Activated CD4-positive, alpha-beta T cell treated with anti-CD3 and anti-CD28 coated beads for 48 hours (primary cell): ENCODE results near the gene CES1.
"Not testable (repeated sequence)": the region's sequence is repeated elsewhere in the genome, so short reads cannot be mapped to it uniquely, and the experiment has no call there.

Experiments
- DNase-seq: peaks from one replicate; pipeline ENCODE4 v3.0.0-alpha.2; 2020

The CES1 gene

GRCh38 chr16:55829232-55829631 is 3.7 kb downstream of the CES1 start:
- DNase-seq: not testable (repeated sequence)

DNA sequence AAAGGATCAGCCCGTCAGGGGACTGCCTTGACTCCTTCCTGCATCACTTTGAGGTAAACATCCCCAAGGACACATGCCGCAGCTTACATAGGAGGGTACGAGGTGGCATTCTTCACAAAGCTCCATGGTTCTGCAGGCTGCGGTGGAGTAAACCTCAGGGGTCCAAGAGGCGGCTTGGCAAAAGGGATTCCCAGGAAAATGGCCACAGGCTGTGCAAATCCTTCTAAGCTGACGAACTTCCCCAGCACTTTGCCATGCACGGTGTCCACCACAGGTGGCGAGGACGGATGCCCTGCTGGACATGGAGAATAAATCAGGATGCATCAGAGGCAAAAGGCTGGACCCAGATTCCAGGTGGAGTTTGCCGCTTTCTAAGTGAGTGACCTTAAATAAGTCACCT is 4.2 kb downstream of the CES1 start:
- DNase-seq: no peak

DNA sequence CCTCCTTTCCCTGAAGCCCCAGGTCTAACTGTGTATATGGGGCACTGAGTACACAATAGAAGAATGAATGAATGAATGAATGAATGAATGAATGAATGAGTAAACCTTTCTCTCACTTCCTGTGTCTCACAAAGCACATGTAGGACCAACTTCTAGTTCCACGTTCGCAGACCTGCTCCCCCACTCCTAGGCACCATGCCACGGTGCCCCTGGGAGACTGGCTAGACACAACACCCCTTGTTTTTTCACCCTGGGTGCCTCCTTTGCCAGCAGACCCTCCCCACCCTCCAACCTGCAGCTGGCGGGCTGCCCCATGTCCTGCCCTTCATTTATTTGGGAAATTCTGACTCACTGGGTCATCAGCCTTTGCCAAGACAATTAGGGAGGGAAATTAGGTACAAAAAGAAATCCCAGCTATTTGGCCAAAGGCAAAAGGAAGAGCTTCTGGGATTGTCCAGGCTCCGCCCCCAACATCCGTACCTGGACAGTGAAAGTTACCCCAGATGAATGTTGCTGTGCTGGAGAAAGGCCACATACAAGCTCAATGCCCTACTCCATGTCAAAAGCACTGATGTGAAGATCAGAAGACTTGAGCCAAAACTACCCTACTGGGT is 7.7 kb downstream of the CES1 start:
- no peak for DNase-seq

GRCh38 chr16:55824473-55825000 is 8.4 kb downstream of the CES1 start:
- DNase-seq: no peak

DNA sequence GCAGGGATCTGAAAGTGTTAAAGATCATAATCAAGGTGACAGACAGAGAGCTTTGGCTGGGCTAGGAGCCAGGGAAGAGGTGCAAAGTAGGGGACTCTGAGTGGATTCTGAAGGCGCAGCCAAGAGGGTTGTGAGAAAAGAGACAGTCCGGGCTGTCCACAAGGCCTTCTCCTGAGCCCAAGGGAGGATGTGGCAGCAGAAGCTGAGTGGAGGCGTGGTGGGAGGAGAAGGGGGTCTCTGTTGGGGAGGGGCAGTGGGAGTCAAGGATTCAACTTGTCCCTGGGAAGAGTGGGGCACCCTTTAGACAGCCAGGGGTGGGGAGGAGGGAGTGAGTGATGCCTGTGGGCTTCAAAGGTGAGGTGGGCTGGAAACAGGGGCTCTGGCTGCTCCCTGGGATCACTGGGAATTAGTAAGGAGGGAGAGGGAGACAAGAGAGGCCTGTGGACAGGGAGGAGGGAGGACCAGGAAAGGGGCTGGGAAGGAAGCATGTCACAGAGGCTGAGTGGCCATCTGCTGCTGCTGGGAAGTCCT is 10.6 kb downstream of the CES1 start:
- no peak for DNase-seq

GRCh38 chr16:55821210-55821609 is 11.7 kb downstream of the CES1 start:
- no peak for DNase-seq

DNA sequence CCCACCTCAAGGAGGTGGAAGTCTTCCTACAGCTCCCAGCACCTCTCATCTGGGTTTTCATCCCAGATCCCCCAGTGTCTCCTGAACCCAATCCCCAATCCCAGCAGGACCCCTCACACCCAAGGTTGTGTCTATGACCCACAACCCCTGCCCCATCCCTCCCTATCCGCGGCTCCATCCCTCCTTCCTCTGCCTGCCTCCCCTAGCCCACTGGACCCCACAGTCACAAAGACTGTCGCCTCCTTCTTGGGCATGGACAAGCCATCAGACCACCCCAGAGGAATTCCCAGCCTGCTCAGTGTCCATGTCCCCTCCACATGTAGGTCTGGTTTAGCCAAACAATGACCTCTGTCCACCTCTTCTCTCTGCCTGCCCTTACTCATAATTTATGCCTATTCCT is 12.3 kb downstream of the CES1 start:
- no peak for DNase-seq

DNA sequence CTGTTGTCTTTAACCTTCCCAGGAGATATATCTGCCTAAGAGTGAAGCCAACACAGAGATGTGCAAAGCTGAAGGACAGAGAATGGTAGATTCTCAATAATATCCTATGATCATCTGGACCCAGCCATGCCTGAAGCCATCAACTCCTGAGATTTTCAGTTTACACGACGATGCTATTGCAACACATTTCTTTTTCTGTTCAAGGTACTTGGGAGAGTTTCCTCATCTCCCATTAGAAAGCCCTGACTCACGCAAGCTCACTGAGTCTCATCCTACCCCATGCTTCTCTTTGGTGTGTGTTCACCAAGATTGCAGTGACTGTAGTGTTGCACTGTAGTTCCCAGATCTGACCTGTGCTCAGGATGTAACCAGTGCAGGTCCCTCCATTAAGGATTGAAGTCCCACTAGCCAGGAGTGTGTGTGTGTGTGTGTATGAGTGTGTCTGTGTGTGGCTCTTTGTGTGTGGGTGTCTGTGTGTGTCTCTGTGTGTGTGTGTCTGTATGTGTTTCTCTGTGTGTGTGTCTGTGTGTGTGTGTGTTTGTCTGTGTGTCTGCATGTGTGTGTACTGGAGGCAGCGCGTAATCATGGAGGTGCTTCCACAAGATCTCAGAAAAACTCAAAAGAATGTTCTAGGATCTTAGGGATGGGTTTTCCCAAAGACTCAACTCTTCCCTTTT is 15.5 kb downstream of the CES1 start:
- DNase-seq: no peak

DNA sequence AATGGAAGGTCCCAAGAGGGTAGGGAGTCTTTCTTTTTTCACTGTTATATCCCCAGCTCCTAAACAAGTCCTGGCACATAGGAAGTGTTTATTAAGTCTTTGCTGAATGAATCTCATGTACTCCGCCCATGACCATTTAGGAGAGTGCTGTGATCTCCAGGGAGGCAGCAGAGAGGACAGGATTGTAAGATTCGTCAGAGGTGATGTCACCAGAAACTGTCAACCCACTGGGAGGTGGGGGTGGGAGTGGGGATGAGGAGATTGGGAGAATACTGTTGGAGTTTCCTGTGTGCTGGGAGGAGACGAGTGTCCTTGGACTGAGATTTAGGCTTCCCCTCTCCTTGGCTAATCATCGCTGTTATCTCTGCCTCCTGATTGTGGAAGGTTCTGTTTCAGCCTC is 16.7 kb downstream of the CES1 start:
- not testable (repeated sequence) for DNase-seq

- no peak for DNase-seq
These were observed 17.6 kb downstream of the CES1 start for GRCh38 chr16:55815320-55815719.

DNA sequence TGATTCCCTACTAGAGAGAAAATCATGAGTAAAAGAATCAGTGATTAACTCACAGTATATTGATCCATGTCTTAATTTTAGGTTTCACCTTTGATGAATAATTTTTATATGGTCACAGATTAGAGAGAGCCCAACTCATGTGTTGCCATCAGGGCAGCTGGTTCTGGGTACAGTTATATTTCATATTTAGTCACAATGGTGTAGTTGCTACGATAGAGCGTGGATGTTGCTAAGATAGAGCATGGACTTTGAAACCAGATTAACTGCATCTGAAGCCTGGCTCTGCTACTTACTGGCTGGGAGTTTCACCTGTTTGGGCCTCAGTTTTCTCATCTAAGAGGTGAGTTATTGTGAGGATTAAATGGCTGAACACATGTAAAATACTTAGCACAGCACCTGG is 18.7 kb downstream of the CES1 start:
- DNase-seq: not testable (repeated sequence)

GRCh38 chr16:55813730-55814129 is 19.2 kb downstream of the CES1 start:
- DNase-seq: not testable (repeated sequence)

DNA sequence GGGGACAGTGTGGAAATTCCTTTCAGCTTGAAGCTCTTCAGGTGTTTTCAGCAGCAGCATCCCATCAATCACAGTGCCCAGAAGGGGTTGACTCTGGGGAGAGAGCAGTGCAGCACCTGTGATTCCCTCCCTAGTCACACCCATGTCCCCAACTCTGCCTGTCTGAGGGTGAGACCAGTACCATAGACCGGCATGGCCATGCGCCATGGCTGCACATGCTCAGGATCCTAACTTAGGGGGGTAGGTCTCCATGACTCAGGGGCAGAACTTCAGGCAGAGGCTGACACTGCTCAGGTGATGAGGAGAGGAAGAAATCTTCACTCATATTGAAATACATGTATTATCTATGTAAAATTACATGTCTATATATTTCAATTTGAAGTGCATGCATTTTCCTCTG is 19.9 kb downstream of the CES1 start:
- DNase-seq: no peak

DNA sequence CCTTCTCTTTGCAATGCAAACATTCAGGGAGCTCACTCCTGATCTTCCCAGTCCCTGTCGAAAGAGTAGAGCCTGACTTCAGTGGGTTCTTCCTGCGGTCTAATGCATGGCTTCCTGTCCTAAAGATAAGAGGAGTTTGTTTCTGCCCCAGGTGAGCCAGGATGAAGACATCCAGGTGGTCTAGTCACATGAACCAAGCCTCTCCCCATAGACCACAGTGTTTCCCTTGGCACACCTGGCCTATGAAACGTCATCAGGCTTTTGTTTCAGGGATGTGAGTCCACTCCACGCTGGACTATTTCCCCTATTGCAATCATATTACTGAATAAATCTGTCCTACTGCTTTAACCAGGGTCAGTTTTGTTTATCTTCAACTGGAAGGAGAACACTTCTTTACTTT is 21.1 kb downstream of the CES1 start:
- no peak for DNase-seq

- no peak for DNase-seq
These were observed 22.4 kb downstream of the CES1 start for GRCh38 chr16:55810451-55810961.

- DNase-seq: no peak
These were observed 23.0 kb downstream of the CES1 start for GRCh38 chr16:55809851-55810250.

- DNase-seq: no peak
These were observed 23.5 kb downstream of the CES1 start for GRCh38 chr16:55809386-55809785.

DNA sequence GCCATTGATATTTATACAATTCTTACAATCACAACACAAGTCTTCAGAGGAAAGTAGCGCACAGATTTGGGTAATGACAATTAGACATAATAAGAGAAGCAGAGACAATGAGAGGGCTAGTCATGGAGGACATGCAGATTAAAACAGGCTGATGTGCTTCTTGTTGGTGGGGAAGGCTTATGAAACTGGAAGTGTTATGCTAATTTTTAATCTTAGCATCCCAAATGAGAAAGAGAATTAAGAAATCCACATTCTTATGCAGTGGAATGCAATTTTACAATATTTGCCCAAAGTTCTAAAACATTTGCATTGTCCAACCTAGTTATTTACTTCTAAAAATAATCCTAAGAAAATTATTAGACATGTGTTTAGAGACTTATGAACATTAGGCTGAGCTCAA is 24.6 kb downstream of the CES1 start:
- DNase-seq: not testable (repeated sequence)

DNA sequence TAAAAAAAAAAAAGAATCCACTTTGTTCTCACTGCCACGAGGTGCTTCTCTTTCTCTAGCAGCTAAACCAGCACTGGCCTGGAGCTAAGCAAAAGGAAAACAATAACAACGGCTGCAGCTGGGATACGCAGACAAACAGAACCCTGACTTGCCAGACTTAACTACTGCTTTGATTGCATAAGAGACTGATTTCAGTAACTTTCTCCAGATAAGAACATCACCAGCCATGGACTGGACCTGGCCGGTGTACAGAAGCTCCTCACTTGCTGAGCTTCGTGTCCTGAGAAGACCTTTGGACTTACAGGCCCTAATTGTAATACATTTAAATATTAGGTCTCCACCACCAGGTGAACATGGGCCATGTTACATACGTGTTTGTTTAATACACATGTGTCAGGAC is 27.8 kb downstream of the CES1 start:
- not testable (repeated sequence) for DNase-seq

DNA sequence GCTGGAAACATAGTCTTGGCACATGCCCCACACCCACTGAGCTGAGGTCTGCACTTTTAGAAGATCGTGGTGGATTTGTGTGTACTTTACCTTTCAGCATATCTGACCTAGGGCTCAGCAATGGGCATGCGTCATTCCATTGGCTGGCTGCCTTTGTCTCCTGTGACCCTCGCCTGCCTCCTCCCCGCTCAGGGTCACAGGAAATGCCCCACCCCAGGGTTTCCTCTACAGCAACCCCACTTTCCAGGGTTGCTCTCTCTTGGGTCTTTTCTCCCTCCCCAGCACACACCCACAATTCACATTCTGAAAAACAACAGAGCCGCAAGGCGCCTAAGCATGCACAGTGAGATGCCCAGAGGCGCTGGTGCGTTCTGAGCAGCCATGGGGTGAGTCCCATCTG is 29.2 kb downstream of the CES1 start:
- not testable (repeated sequence) for DNase-seq

DNA sequence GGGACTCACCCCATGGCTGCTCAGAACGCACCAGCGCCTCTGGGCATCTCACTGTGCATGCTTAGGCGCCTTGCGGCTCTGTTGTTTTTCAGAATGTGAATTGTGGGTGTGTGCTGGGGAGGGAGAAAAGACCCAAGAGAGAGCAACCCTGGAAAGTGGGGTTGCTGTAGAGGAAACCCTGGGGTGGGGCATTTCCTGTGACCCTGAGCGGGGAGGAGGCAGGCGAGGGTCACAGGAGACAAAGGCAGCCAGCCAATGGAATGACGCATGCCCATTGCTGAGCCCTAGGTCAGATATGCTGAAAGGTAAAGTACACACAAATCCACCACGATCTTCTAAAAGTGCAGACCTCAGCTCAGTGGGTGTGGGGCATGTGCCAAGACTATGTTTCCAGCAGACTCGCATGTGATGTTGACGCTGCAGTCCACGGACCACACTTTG is 39.9 kb downstream of the CES1 start:
- DNase-seq: not testable (repeated sequence)

DNA sequence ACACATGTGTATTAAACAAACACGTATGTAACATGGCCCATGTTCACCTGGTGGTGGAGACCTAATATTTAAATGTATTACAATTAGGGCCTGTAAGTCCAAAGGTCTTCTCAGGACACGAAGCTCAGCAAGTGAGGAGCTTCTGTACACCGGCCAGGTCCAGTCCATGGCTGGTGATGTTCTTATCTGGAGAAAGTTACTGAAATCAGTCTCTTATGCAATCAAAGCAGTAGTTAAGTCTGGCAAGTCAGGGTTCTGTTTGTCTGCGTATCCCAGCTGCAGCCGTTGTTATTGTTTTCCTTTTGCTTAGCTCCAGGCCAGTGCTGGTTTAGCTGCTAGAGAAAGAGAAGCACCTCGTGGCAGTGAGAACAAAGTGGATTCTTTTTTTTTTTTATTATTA is 41.4 kb downstream of the CES1 start:
- not testable (repeated sequence) for DNase-seq

GRCh38 chr16:55790240-55790639 is 42.7 kb downstream of the CES1 start:
- not testable (repeated sequence) for DNase-seq

GRCh38 chr16:55782793-55783091 is 50.2 kb downstream of the CES1 start:
- not testable (repeated sequence) for DNase-seq
